ENCODE results near the gene ABCB1. TPM values are rescaled to one million over a fixed set of nuclear protein-coding genes. Genes with fewer than 3 reads are reported as not detected.

Gene ABCB1
- total and polyA plus RNA-seq, 12 donors, result 64.5 to 1,762 (median 363) TPM

- H3K4me1 ChIP-seq (replicated peaks in 1 of 2), result peaks cover 2 to 8% of the 10 kb centered on the region in 2 donors
Observed at GRCh38 chr7:87624628-87625027, 23.9 kb upstream of the ABCB1 start.

GRCh38 chr7:87615197-87615596, 14.5 kb upstream of the ABCB1 start:
- Histone ChIP-seq H3K4me3 (no peak overlapping the region), H3K9me3 (replicated peaks in 1 of 3) (no peaks in the 10 kb centered on the region), H3K27me3 (no peaks in the 10 kb centered on the region), H3K27ac (no peak overlapping the region), H3K36me3 (replicated peaks in 1 of 2) (no peaks in the 10 kb centered on the region), H3K4me1 (replicated peaks in 1 of 2) (no peaks in the 10 kb centered on the region)
- WGBS, 4 donors, result 77 to 93% (median 88%) methylated on average over 1 of the region's 1 CpG
- DNase-seq, result no peak
- intact Hi-C loops (cut with DNase I), result no loop called here
- TF ChIP-seq POLR2A (IDR thresholded peaks at IDR 0.05) (no peak), CTCF (IDR thresholded peaks at IDR 0.05) (no peak)

More at GRCh38 chr7:87624628-87625027, 23.9 kb upstream of the ABCB1 start:
- no peak for TF ChIP-seq POLR2A (IDR thresholded peaks at IDR 0.05)
- peak in 5 of 6 experiments; percentile 3 to 41 (median 31) for TF ChIP-seq CTCF (IDR thresholded peaks at IDR 0.05)
- Histone ChIP-seq H3K9me3 (replicated peaks in 1 of 3) (no peaks in the 10 kb centered on the region), H3K4me3 (no peak overlapping the region), H3K27me3 (no peaks in the 10 kb centered on the region), H3K27ac (no peak overlapping the region), H3K36me3 (replicated peaks in 1 of 2) (no peaks in the 10 kb centered on the region)
- DNase-seq, result no peak
- intact Hi-C loops (cut with DNase I), result no loop called here
- WGBS, 4 donors, result 65 to 80% (median 72%) methylated on average over 7 of the region's 7 CpGs

- Histone ChIP-seq H3K9me3 (replicated peaks in 1 of 3) (no peaks in the 10 kb centered on the region), H3K36me3 (replicated peaks in 1 of 2) (no peaks in the 10 kb centered on the region), H3K27ac (peak overlapping the region; percentile 33 to 56 (median 45)), H3K27me3 (no peaks in the 10 kb centered on the region), H3K4me3 (no peak overlapping the region), H3K4me1 (replicated peaks in 1 of 2) (peaks cover 11 to 19% of the 10 kb centered on the region in 2 donors)
- no peak for DNase-seq
- 35 to 42% (median 38%) methylated on average over 5 of the region's 5 CpGs for WGBS, 4 donors
- no peak for TF ChIP-seq CTCF (IDR thresholded peaks at IDR 0.05)
- no peak for TF ChIP-seq POLR2A (IDR thresholded peaks at IDR 0.05)
- intact Hi-C loops (cut with DNase I), result no loop called here
Observed at GRCh38 chr7:87609916-87610315, 9.2 kb upstream of the ABCB1 start.

GRCh38 chr7:87608431-87608830, 7.7 kb upstream of the ABCB1 start:
- no peaks in the 10 kb centered on the region for H3K9me3 ChIP-seq (replicated peaks in 1 of 3)
- H3K27ac ChIP-seq, result peak overlapping the region in 4 of 5 donors; percentile 36 to 59 (median 46)

GRCh38 chr7:87604264-87604663, 3.6 kb upstream of the ABCB1 start:
- intact Hi-C loops (cut with DNase I), result no loop called here
- H3K27me3 ChIP-seq, result no peaks in the 10 kb centered on the region
- TF ChIP-seq POLR2A (IDR thresholded peaks at IDR 0.05) (no peak), CTCF (IDR thresholded peaks at IDR 0.05) (no peak)
- no peaks in the 10 kb centered on the region for H3K36me3 ChIP-seq (replicated peaks in 1 of 2)
- no peak overlapping the region for H3K27ac ChIP-seq
- H3K4me3 ChIP-seq, result no peak overlapping the region
- H3K9me3 ChIP-seq (replicated peaks in 1 of 3), result no peaks in the 10 kb centered on the region
- 84 to 93% (median 92%) methylated on average over 1 of the region's 1 CpG for WGBS, 4 donors
- H3K4me1 ChIP-seq (replicated peaks in 1 of 2), result peaks cover 6 to 21% of the 10 kb centered on the region in 2 donors
- DNase-seq, result no peak

More at GRCh38 chr7:87608431-87608830, 7.7 kb upstream of the ABCB1 start:
- intact Hi-C loops (cut with DNase I), result no loop called here
- Histone ChIP-seq H3K27me3 (no peaks in the 10 kb centered on the region), H3K36me3 (replicated peaks in 1 of 2) (no peaks in the 10 kb centered on the region), H3K4me3 (no peak overlapping the region), H3K4me1 (replicated peaks in 1 of 2) (peaks cover 11 to 19% of the 10 kb centered on the region in 2 donors)
- no peak for DNase-seq
- WGBS, 4 donors, result 18 to 24% (median 21%) methylated on average over 3 of the region's 3 CpGs
- TF ChIP-seq POLR2A (IDR thresholded peaks at IDR 0.05), result no peak

Data from adrenal gland (tissue), 12 donors.